ENCODE results near the gene BTBD16.

Gene BTBD16

DNA sequence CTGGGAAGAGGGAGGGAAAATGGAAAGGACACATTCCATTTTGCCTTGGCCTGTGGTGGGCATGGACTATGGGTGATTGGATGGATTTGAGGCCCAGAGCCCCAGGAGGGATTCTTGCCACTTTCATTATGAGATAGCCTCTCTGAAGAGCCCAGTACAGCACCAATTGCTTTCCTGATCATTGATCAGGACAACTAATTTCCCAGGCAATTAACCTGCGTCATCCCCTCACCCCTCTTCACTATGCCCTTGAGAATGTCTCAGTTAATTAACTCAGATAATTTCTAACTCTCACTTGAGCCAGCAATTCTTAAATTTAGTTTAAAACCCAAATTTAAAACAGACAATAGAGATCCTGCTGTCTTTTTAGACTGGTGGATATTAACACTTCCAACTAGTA, 90.0 kb downstream of the BTBD16 start:
- Mint-ChIP-seq H3K9me3 (peaks cover 6% of the 10 kb centered on the region), H3K36me3 (ENCODE audit: low read depth) (peaks cover 6% of the 10 kb centered on the region), H3K4me1 (ENCODE audit: low read depth) (peaks cover 12% of the 10 kb centered on the region), H3K4me3 (no peak overlapping the region), H3K27me3 (peaks cover 10% of the 10 kb centered on the region), H3K27ac (no peak overlapping the region)

DNA sequence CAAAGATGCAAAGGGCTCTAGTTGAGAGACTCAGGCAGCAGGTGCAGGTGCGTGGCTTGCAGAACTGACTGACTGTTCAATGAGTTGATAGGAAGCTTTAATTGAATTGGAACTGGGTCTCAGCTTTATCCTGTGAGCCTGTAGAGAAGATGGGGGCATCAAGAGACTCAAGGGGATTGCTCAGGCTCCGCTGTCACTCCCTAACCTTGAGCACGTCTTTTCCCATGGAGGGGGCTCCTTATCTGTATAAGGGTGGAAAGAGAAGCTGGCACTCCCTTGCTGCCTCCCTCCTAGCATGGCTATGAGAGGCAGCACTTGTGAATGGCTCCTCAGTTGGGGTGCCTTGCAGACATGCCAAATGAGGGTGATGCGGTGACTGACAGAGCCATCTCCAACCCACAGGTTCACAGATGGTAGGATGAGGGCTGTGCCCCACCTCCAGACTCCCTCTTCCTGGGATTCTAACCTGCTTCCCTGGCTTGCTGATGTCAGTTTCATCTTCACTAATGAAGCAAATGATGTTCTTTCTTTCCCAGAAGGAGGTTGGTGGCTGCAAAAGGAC, 91.0 kb downstream of the BTBD16 start:
- H3K27me3 Mint-ChIP-seq: peaks cover 15% of the 10 kb centered on the region
- H3K9me3 Mint-ChIP-seq: peaks cover 6% of the 10 kb centered on the region
- peaks cover 6% of the 10 kb centered on the region for H3K36me3 Mint-ChIP-seq (ENCODE audit: low read depth)
- H3K4me1 Mint-ChIP-seq (ENCODE audit: low read depth): peaks cover 12% of the 10 kb centered on the region
- H3K4me3 Mint-ChIP-seq: no peak overlapping the region
- H3K27ac Mint-ChIP-seq: no peak overlapping the region

DNA sequence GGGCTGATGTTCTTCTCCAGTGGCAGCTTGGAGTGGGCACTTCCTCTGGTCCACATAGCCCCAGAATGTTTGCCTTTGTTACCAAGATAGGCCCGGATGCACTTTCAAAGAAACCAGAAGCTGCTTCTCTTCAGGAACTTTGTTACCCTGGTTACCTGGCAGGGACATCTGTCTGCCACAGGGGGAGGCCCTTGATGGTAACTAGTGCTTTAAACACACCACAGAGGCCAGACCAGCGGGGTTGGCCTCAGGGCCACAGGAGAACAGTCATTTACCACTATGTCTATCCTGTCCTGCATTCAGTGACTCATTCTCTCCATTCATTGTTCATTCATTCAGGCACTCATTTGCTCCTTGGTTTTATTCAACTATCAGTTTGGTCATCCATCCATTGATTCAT, 91.5 kb downstream of the BTBD16 start:
- Mint-ChIP-seq H3K4me1 (ENCODE audit: low read depth) (peaks cover 12% of the 10 kb centered on the region), H3K4me3 (no peak overlapping the region), H3K27ac (no peak overlapping the region), H3K9me3 (peaks cover 6% of the 10 kb centered on the region), H3K27me3 (peaks cover 15% of the 10 kb centered on the region), H3K36me3 (ENCODE audit: low read depth) (peaks cover 6% of the 10 kb centered on the region)

DNA sequence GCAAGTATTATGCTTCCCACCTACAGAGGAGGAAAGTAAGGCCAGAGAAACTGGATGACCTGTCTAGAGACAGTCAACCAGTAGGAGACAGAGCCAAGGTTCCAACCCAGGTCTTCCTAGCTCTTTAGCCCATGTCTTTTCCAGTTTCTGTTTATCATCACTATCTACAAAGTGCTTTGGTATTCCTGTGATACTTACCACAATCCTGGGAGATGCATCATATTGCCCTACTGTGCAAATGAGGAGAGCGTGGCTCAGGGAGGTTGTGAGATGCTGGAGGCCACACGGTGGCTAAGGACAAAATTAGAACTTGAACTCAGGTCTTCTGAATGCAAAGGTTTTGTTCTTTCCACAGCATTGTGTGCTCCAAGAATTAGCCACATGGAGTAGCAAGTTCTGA, 92.2 kb downstream of the BTBD16 start:
- peaks cover 6% of the 10 kb centered on the region for H3K36me3 Mint-ChIP-seq (ENCODE audit: low read depth)
- H3K27me3 Mint-ChIP-seq: peaks cover 15% of the 10 kb centered on the region
- H3K27ac Mint-ChIP-seq: no peak overlapping the region

DNA sequence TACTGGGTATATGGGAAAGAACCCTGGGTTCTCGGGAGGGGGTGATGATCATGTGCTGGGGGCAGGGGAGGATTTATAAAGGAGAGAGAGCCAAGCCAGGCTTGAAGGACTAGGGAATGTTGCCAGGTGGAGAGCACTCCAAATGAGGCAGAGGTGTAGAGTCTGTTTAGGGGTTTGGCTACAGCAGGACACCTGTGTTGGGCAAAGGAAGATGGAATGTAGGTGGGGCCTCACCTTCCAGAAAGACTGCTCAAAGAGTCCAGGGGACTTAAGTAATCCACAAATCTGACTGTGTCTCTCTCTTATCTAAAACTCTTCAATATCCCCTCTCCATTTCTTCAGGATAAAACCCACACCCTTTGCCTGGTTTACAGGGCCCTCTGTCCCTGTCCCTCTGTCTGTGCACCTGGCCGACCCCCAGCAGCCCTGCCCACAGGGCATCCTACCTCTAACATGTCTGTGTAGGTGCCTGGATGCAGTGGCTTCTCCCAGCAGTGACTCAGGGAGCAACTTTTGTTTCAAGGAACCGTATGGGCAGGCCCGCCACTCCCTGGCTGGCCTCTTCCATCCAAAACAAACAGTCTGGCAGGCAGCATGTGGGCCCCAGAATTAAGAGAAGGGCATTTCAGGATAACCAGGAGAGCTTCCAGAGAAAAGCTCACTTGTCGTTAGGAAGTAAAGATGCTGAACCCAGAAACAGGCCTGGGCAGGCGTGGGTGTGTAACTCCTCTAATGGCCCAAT, 92.8 kb downstream of the BTBD16 start:
- H3K27me3 Mint-ChIP-seq: peaks cover 15% of the 10 kb centered on the region
- peaks cover under 1% of the 10 kb centered on the region for H3K9me3 Mint-ChIP-seq
- H3K36me3 Mint-ChIP-seq (ENCODE audit: low read depth): peaks cover under 1% of the 10 kb centered on the region
- no peak overlapping the region for H3K27ac Mint-ChIP-seq
- H3K4me3 Mint-ChIP-seq: no peak overlapping the region
- peaks cover 12% of the 10 kb centered on the region for H3K4me1 Mint-ChIP-seq (ENCODE audit: low read depth)

More for the DNA sequence above, 92.2 kb downstream of the BTBD16 start:
- Mint-ChIP-seq H3K4me1 (ENCODE audit: low read depth) (peaks cover 12% of the 10 kb centered on the region), H3K4me3 (no peak overlapping the region), H3K9me3 (peaks cover 6% of the 10 kb centered on the region)

DNA sequence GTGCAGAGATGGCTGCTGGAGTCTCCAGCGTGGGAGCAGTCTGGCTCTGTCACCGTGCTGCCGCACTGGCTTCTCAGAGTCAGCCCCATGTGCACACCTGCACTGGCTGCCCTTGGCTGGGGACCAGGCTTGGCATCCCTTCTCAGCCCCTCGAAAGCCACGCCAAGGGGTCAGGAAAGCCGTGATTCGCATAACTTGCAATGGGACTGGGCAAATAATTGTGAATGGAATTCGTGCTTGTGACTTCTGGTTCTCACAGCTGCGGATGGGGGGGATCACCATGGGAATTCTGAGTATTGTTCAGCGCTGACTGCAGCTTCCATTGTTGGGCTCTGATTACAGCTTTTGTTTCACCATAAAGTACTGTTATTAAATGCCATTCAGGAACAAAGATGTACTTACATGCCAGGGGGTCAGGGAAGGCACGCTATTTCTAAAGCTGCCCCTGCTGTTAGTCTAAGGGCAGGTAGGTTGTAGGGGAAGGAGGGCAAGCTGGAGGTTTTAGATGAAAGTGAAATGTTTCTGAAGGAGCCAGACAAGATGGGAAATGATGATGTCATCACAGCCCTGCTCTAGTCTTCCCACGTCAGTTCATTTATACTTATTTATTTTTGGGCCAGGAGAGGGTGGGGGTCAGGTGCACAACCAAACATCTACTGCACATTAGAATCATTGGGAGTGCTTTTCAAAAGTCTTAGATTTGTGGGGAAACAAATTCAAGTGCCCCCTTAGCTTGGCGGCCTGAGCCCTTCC, 97.6 kb downstream of the BTBD16 start:
- Mint-ChIP-seq H3K27me3 (peaks cover 39% of the 10 kb centered on the region), H3K4me1 (ENCODE audit: low read depth) (peaks cover 9% of the 10 kb centered on the region)

DNA sequence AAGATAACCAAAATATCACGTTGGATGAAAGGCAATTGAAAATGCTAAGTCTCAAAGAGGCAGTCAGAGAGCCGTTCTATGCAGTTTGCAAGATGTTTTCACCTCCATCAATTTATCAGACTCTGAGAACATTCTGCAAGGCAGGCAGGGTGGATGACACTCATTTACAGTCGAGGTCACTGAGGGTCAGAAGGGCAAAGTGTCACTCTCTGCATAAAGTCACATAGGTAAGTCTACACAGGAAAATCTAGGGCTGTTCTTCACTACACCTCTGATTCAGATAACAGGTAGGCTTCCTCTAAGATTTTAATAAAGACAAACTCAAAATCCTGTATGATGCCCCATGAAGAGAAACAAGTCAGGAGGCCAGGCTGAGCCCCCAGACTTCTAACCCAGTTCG, 102.0 kb downstream of the BTBD16 start:
- Mint-ChIP-seq H3K4me3 (no peak overlapping the region), H3K4me1 (ENCODE audit: low read depth) (peaks cover 40% of the 10 kb centered on the region), H3K27me3 (peaks cover 29% of the 10 kb centered on the region), H3K36me3 (ENCODE audit: low read depth) (no peaks in the 10 kb centered on the region), H3K27ac (no peak overlapping the region), H3K9me3 (no peaks in the 10 kb centered on the region)

More for the DNA sequence above, 97.6 kb downstream of the BTBD16 start:
- H3K9me3 Mint-ChIP-seq: no peaks in the 10 kb centered on the region
- no peaks in the 10 kb centered on the region for H3K36me3 Mint-ChIP-seq (ENCODE audit: low read depth)
- no peak overlapping the region for H3K4me3 Mint-ChIP-seq
- H3K27ac Mint-ChIP-seq: no peak overlapping the region

DNA sequence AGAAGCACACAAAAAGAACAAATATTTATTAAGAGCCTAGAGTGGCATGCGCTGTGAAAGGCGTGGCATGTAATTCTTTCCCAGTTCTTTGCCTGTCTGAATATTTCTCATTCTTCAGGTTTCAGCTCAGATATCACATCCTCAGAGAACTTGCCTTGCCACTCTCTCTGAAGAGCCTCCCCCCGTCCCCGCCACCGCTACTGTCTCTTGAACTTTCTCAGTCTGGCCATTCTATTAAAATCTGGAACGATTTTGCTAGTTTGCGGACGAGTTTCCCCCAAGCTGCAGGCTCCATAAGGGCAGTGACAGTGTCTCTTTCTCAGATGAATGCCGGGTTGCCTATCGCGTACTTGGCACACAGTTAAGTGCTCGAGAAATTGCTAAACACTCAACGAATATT, 102.6 kb downstream of the BTBD16 start:
- Mint-ChIP-seq H3K9me3 (no peaks in the 10 kb centered on the region), H3K27me3 (peaks cover 29% of the 10 kb centered on the region), H3K4me1 (ENCODE audit: low read depth) (peaks cover 46% of the 10 kb centered on the region), H3K27ac (peak overlapping the region; percentile 54), H3K4me3 (peak overlapping the region; percentile 85), H3K36me3 (ENCODE audit: low read depth) (no peaks in the 10 kb centered on the region)

DNA sequence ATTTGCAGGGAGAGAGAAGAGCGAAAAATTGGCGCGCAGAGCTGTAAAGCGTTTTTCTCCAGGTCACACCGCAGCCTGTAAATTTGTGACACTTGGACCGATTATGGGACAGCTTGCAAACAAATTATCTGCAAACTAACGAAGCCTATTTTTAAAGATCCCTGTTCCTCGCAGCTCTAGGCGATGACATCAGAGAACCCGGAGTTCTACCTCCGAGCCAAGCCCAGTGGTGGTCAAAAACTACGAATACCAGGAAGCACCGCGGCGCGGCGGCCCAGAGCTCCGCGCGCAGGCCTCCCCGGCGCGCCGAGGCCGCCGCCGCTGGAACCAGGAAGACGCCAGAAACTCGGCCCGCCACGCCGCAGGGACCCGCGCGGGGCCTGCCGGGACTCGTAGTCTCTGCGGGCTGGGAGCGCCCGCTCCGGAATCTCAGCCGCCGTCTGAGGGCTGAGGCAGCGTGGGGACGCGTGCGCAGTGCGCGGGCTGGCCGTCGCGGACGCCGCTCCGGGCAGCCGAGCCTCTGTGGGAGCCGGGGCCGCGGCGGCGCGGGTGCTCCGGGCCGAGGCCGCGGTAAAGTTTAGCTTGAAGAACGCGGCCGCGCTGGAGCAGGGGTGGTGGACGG, 103.3 kb downstream of the BTBD16 start, which contains the start of gene PLEKHA1:
Gene PLEKHA1, plus strand, starts transcription at position 472 of the 622 bp plus-strand sequence. CDS start 18,493 bp downstream, outside the sequence.
- H3K36me3 Mint-ChIP-seq (ENCODE audit: low read depth): peaks cover 6% of the 10 kb centered on the region

DNA sequence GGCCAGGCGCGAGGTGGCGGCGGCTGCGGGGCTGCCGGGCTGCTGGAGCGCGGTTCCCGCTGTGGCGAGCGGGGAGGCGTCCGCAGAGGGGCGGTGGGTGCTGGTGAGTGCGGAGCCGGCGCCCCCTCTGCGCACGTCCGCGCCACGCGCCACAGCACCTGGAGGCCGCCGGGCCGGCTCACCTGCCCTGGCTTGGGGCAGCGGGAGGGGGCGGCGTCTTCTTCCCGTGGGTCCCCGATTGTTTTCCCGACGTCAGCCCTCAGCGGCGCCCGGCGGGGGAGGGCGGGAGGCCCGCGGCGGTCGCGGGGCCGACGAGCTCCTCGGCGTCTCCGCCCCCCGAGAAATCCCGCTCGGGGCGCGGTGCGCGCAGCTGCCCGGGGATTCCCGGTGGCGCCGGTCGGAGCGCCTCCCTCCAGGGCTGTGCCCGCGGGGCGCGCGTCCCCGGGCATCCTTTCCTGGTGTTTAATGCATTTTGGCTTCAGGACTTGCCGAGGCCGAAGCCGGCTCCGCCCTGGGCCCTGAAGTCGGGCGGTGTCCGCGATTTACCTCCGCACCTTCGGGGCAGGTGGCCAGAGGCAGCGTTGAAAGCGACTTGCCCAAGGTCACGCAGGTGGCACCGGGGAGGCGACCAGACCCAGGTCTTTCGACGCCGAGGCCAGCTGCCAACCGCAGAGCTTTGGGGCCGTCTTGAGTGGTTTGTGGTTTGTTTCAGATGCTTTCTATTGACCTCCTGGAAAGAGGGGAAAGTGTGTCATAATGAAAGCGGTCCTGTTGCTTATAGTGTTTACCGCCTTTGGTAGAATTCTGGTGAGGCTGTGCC, 104.0 kb downstream of the BTBD16 start:
- peak overlapping the region; percentile 97 for H3K27ac Mint-ChIP-seq
- peaks cover 58% of the 10 kb centered on the region for H3K4me1 Mint-ChIP-seq (ENCODE audit: low read depth)
- peaks cover 25% of the 10 kb centered on the region for H3K27me3 Mint-ChIP-seq
- H3K4me3 Mint-ChIP-seq: peak overlapping the region; percentile 91
- peaks cover under 1% of the 10 kb centered on the region for H3K9me3 Mint-ChIP-seq
- H3K36me3 Mint-ChIP-seq (ENCODE audit: low read depth): peaks cover 11% of the 10 kb centered on the region

More for the DNA sequence above, 103.3 kb downstream of the BTBD16 start, which contains the start of gene PLEKHA1:
- H3K9me3 Mint-ChIP-seq: no peaks in the 10 kb centered on the region
- peaks cover 25% of the 10 kb centered on the region for H3K27me3 Mint-ChIP-seq
- H3K4me3 Mint-ChIP-seq: peak within 1 kb of the TSS; percentile 91
- peaks cover 53% of the 10 kb centered on the region for H3K4me1 Mint-ChIP-seq (ENCODE audit: low read depth)
- peak within 1 kb of the TSS; percentile 97 for H3K27ac Mint-ChIP-seq

DNA sequence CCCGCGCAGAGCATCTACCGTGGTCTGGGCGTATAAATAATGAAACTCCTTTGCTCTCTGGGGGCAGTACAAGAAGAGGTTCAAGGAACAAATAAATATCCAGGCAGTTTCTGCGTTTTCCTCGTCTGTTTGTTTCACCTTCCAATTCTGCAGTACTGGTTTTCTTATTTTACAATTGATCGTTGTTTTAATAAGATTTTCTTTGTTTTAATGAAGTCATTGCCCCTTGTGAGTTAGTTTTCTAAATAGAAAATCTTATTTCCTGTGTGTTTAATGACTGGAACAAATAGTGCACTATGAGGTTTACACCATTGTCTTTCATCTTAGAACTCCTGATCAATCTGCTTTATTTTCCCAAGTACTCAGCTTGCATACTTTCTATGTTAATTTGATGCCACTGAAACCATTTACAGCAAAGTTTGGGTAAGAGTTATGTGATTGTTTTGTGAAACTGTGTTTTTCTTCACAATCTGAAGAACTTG, 104.6 kb downstream of the BTBD16 start:
- H3K4me1 Mint-ChIP-seq (ENCODE audit: low read depth): peaks cover 64% of the 10 kb centered on the region
- H3K27me3 Mint-ChIP-seq: peaks cover 23% of the 10 kb centered on the region

DNA sequence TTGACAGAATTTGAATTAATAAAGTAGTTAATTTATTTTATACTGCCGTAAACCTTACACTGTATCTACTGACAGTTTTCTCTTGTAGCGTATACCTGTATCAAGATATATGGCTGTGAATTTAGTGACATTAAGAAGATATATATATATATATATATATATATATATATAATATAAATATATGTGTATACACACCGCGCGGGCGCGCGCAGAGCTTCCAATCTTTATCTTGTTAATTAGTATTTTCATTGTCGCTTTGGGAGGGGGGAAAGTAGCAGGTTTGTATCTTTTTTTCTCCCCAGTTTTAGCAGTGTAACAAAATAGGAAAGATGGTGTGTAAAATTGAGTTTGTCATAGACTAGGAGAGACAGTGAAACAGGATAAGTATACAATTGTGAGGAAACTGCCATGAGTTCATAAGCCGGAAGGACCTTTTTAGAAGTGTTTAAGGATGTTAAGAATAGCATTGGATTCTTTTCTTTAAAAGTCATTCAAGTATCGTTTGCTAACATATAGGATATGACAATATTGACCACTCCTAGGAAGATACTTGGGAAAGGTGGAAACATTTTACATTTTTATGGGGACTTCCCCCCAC, 105.4 kb downstream of the BTBD16 start:
- Mint-ChIP-seq H3K27me3 (peaks cover 15% of the 10 kb centered on the region), H3K4me3 (peak overlapping the region; percentile 32), H3K27ac (no peak overlapping the region), H3K4me1 (ENCODE audit: low read depth) (peaks cover 70% of the 10 kb centered on the region), H3K36me3 (ENCODE audit: low read depth) (peaks cover 22% of the 10 kb centered on the region), H3K9me3 (peaks cover 11% of the 10 kb centered on the region)

More for the DNA sequence above, 104.6 kb downstream of the BTBD16 start:
- Mint-ChIP-seq H3K4me3 (peak overlapping the region; percentile 91), H3K9me3 (peaks cover 5% of the 10 kb centered on the region), H3K36me3 (ENCODE audit: low read depth) (peaks cover 16% of the 10 kb centered on the region), H3K27ac (peak overlapping the region; percentile 97)

DNA sequence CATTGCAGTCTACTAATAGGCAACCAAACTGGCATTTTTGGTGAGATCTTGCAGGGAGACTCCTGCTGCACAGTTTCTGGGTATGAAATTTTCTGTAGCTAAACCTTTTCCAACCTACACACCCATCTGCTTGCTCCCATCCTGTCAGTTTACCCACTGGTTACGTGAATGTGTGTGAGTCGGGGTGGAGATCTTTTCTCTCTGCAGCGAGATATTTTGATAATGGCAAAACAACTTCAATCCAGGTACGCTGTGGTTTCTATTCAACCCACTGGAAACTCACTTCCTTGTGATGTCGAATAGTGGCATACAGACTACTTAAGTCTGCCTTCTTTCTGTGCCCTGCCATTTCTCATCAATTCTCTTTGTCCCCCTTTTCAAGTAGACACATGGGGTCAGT, 107.9 kb downstream of the BTBD16 start:
- Mint-ChIP-seq H3K4me3 (no peak overlapping the region), H3K27ac (no peak overlapping the region), H3K36me3 (ENCODE audit: low read depth) (peaks cover 28% of the 10 kb centered on the region), H3K27me3 (peaks cover under 1% of the 10 kb centered on the region), H3K9me3 (peaks cover 12% of the 10 kb centered on the region), H3K4me1 (ENCODE audit: low read depth) (peaks cover 77% of the 10 kb centered on the region)

Measured in stimulated activated naive CD8-positive, alpha-beta T cell treated with anti-CD3 and anti-CD28 coated beads, Interleukin-15, Interleukin-2, amounts not matched to agents 100 ng/mL and 50 ng/mL, for 24 hours (primary cell).